ENCODE measurements around the gene EHBP1.

Gene EHBP1

DNA sequence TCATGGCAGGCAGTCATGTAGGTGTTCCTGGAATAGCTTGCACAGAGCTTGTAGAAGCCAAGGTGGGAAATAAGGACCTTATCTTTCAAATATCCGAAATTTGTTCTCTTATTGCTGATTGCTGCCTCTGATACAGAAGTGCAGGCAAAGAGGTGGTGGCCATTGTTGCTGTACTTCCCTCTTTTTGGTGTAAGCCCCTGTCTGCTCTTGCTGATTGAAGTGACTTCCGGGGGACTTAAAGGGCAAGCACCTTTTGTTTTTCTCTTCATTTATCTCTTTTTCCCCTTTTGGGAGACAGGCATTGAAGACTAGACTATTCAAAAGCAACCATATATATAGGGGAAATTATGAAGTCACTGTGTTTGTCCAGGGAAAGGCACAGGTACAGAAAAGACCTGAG, 213.5 kb downstream of the EHBP1 start:
- no peak for DNase-seq (ENCODE audit: extremely low read depth, low read depth)
- no peak overlapping the region for H3K4me3 ChIP-seq (replicated peaks; ENCODE audit: low read depth, low read length)
- TF ChIP-seq CTCF (IDR thresholded peaks at IDR 0.05; ENCODE audit: low read depth, low read length, missing control alignments): no peak

DNA sequence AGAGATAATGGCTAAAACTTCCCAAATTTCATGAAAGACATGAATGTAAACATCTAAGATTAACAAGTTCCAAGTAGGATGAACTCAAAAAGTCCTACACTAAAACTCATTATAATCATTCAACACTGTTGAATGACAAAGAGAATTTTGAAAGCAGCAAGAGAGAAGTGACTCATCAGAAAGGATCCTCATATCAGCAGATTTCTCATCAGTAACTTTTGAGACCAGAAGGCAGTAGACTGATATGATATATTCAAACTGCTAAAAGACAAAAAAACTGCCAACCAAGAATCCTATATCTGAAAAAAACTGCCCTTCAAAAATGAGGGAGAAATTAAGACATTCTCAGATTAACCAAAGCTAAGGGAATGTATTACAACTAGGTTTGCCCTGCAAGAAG, 214.6 kb downstream of the EHBP1 start:
- DNase-seq (ENCODE audit: extremely low read depth, low read depth): no peak
- H3K4me3 ChIP-seq (replicated peaks; ENCODE audit: low read depth, low read length): no peak overlapping the region
- no peak for TF ChIP-seq CTCF (IDR thresholded peaks at IDR 0.05; ENCODE audit: low read depth, low read length, missing control alignments)

- DNase-seq (ENCODE audit: extremely low read depth, low read depth): no peak
- TF ChIP-seq CTCF (IDR thresholded peaks at IDR 0.05; ENCODE audit: low read depth, low read length, missing control alignments): no peak
- H3K4me3 ChIP-seq (replicated peaks; ENCODE audit: low read depth, low read length): no peak overlapping the region
These were observed 217.7 kb downstream of the EHBP1 start for GRCh38 chr2:62923242-62923641.

- no peak overlapping the region for H3K4me3 ChIP-seq (replicated peaks; ENCODE audit: low read depth, low read length)
- no peak for TF ChIP-seq CTCF (IDR thresholded peaks at IDR 0.05; ENCODE audit: low read depth, low read length, missing control alignments)
- DNase-seq (ENCODE audit: extremely low read depth, low read depth): no peak
These were observed 218.4 kb downstream of the EHBP1 start for GRCh38 chr2:62923881-62924280.

- no peak overlapping the region for H3K4me3 ChIP-seq (replicated peaks; ENCODE audit: low read depth, low read length)
- no peak for TF ChIP-seq CTCF (IDR thresholded peaks at IDR 0.05; ENCODE audit: low read depth, low read length, missing control alignments)
These were observed 222.5 kb downstream of the EHBP1 start for GRCh38 chr2:62928015-62928414.

GRCh38 chr2:62931536-62931935, 226.0 kb downstream of the EHBP1 start:
- TF ChIP-seq CTCF (IDR thresholded peaks at IDR 0.05; ENCODE audit: low read depth, low read length, missing control alignments): no peak
- no peak for DNase-seq (ENCODE audit: extremely low read depth, low read depth)
- no peak overlapping the region for H3K4me3 ChIP-seq (replicated peaks; ENCODE audit: low read depth, low read length)

More at GRCh38 chr2:62928015-62928414, 222.5 kb downstream of the EHBP1 start:
- DNase-seq (ENCODE audit: extremely low read depth, low read depth): no peak

GRCh38 chr2:62933398-62933917, 227.9 kb downstream of the EHBP1 start:
- no peak for TF ChIP-seq CTCF (IDR thresholded peaks at IDR 0.05; ENCODE audit: low read depth, low read length, missing control alignments)
- H3K4me3 ChIP-seq (replicated peaks; ENCODE audit: low read depth, low read length): no peak overlapping the region
- no peak for DNase-seq (ENCODE audit: extremely low read depth, low read depth)

Data from HFF-Myc (cell line).